ENCODE results near the gene RUNDC3A. TPM values are rescaled to one million over a fixed set of nuclear protein-coding genes. Genes with fewer than 3 reads are reported as not detected.

The RUNDC3A gene
- total and polyA plus RNA-seq, 2 of the 13 experiments (the other 11 are each of a cell fraction or from before 2014, with no cell fraction given) = 0.25 TPM; not detected in 1

DNA sequence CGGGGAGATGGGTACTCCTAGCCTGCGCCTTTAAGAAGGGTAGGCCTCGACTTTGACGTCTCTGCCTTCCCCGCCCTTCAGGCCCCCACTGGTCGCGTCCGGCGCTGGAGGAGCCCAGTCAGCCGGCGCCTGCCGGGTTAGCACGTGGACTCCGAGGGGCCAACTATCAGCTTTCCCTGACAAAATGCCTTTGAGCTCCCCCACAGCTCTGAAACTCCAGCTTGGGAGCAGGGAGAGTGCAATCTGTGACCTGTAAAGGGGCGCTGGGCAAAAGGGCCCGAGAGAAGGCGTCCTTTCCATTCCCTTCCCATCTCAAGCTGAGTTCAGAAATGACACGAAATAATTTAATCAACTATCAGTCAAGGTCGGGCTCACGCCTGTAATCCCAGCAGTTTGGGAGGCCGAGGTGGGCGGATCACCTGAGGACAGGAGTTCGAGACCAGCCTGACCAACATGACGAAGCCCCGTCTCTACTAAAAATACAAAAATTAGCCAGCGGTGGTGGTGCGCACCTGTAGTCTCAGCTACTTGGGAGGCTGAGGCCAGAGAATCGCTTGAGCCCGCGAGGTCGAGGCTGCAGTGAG lies 18.6 kb downstream of the RUNDC3A start (continued):
- TF ChIP-seq, protein P1, sequence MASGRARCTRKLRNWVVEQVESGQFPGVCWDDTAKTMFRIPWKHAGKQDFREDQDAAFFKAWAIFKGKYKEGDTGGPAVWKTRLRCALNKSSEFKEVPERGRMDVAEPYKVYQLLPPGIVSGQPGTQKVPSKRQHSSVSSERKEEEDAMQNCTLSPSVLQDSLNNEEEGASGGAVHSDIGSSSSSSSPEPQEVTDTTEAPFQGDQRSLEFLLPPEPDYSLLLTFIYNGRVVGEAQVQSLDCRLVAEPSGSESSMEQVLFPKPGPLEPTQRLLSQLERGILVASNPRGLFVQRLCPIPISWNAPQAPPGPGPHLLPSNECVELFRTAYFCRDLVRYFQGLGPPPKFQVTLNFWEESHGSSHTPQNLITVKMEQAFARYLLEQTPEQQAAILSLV (CRISPR knock-in tag; IDR thresholded peaks at IDR 0.05; ENCODE audit: borderline replicate concordance) = no peak
- TF ChIP-seq, protein P2, sequence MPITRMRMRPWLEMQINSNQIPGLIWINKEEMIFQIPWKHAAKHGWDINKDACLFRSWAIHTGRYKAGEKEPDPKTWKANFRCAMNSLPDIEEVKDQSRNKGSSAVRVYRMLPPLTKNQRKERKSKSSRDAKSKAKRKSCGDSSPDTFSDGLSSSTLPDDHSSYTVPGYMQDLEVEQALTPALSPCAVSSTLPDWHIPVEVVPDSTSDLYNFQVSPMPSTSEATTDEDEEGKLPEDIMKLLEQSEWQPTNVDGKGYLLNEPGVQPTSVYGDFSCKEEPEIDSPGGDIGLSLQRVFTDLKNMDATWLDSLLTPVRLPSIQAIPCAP (CRISPR knock-in tag; IDR thresholded peaks at IDR 0.05; ENCODE audit: low read depth) = no peak
- no peak for TF ChIP-seq NFIC (IDR thresholded peaks at IDR 0.05; ENCODE audit: low read length)
- TF ChIP-seq, protein P3, sequence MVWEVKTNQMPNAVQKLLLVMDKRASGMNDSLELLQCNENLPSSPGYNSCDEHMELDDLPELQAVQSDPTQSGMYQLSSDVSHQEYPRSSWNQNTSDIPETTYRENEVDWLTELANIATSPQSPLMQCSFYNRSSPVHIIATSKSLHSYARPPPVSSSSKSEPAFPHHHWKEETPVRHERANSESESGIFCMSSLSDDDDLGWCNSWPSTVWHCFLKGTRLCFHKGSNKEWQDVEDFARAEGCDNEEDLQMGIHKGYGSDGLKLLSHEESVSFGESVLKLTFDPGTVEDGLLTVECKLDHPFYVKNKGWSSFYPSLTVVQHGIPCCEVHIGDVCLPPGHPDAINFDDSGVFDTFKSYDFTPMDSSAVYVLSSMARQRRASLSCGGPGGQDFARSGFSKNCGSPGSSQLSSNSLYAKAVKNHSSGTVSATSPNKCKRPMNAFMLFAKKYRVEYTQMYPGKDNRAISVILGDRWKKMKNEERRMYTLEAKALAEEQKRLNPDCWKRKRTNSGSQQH (CRISPR knock-in tag; IDR thresholded peaks at IDR 0.05; ENCODE audit: low read depth) = peak; percentile 37; the same call in 1 of the 2 replicates
- no peak for TF ChIP-seq CCAR2 (optimal IDR thresholded peaks at IDR 0.05; ENCODE audit: low read depth, low read length)
- TF ChIP-seq RBM39 (IDR thresholded peaks at IDR 0.05; ENCODE audit: low read depth, low read length, poor library complexity, severe bottlenecking) = no peak
- TF ChIP-seq, protein P4, sequence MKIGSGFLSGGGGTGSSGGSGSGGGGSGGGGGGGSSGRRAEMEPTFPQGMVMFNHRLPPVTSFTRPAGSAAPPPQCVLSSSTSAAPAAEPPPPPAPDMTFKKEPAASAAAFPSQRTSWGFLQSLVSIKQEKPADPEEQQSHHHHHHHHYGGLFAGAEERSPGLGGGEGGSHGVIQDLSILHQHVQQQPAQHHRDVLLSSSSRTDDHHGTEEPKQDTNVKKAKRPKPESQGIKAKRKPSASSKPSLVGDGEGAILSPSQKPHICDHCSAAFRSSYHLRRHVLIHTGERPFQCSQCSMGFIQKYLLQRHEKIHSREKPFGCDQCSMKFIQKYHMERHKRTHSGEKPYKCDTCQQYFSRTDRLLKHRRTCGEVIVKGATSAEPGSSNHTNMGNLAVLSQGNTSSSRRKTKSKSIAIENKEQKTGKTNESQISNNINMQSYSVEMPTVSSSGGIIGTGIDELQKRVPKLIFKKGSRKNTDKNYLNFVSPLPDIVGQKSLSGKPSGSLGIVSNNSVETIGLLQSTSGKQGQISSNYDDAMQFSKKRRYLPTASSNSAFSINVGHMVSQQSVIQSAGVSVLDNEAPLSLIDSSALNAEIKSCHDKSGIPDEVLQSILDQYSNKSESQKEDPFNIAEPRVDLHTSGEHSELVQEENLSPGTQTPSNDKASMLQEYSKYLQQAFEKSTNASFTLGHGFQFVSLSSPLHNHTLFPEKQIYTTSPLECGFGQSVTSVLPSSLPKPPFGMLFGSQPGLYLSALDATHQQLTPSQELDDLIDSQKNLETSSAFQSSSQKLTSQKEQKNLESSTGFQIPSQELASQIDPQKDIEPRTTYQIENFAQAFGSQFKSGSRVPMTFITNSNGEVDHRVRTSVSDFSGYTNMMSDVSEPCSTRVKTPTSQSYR (CRISPR knock-in tag; IDR thresholded peaks at IDR 0.05; ENCODE audit: borderline replicate concordance) = peak; percentile 46; the same call in 1 of the 2 replicates
- no peak for TF ChIP-seq ZNF10 (CRISPR knock-in tag; IDR thresholded peaks at IDR 0.05; ENCODE audit: borderline replicate concordance, low read depth)
- TF ChIP-seq CREB1 (IDR thresholded peaks at IDR 0.05) = peak; percentile 67; the same call in 1 of the 2 replicates
- peak; percentile 88 for TF ChIP-seq CREB1 (CRISPR knock-in tag; IDR thresholded peaks at IDR 0.05)
- TF ChIP-seq, protein P5, sequence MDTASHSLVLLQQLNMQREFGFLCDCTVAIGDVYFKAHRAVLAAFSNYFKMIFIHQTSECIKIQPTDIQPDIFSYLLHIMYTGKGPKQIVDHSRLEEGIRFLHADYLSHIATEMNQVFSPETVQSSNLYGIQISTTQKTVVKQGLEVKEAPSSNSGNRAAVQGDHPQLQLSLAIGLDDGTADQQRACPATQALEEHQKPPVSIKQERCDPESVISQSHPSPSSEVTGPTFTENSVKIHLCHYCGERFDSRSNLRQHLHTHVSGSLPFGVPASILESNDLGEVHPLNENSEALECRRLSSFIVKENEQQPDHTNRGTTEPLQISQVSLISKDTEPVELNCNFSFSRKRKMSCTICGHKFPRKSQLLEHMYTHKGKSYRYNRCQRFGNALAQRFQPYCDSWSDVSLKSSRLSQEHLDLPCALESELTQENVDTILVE (CRISPR knock-in tag; IDR thresholded peaks at IDR 0.05) = peak; percentile 35; the same call in 1 of the 2 replicates
- peak; percentile 28 for TF ChIP-seq AGO1 (IDR thresholded peaks at IDR 0.05; ENCODE audit: low read depth, low read length, poor library complexity, severe bottlenecking)
- TF ChIP-seq, protein P6, sequence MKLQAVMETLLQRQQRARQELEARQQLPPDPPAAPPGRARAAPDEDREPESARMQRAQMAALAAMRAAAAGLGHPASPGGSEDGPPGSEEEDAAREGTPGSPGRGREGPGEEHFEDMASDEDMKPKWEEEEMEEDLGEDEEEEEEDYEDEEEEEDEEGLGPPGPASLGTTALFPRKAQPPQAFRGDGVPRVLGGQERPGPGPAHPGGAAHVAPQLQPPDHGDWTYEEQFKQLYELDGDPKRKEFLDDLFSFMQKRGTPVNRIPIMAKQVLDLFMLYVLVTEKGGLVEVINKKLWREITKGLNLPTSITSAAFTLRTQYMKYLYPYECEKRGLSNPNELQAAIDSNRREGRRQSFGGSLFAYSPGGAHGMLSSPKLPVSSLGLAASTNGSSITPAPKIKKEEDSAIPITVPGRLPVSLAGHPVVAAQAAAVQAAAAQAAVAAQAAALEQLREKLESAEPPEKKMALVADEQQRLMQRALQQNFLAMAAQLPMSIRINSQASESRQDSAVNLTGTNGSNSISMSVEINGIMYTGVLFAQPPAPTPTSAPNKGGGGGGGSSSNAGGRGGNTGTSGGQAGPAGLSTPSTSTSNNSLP (IDR thresholded peaks at IDR 0.05; ENCODE audit: low read depth, low read length) = no peak
- no peak for TF ChIP-seq HNRNPL (IDR thresholded peaks at IDR 0.05; ENCODE audit: low read depth, low read length)
- TF ChIP-seq, protein P7, sequence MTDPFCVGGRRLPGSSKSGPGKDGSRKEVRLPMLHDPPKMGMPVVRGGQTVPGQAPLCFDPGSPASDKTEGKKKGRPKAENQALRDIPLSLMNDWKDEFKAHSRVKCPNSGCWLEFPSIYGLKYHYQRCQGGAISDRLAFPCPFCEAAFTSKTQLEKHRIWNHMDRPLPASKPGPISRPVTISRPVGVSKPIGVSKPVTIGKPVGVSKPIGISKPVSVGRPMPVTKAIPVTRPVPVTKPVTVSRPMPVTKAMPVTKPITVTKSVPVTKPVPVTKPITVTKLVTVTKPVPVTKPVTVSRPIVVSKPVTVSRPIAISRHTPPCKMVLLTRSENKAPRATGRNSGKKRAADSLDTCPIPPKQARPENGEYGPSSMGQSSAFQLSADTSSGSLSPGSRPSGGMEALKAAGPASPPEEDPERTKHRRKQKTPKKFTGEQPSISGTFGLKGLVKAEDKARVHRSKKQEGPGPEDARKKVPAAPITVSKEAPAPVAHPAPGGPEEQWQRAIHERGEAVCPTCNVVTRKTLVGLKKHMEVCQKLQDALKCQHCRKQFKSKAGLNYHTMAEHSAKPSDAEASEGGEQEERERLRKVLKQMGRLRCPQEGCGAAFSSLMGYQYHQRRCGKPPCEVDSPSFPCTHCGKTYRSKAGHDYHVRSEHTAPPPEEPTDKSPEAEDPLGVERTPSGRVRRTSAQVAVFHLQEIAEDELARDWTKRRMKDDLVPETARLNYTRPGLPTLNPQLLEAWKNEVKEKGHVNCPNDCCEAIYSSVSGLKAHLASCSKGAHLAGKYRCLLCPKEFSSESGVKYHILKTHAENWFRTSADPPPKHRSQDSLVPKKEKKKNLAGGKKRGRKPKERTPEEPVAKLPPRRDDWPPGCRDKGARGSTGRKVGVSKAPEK (CRISPR knock-in tag; IDR thresholded peaks at IDR 0.05; ENCODE audit: borderline replicate concordance) = no peak
- no peak for TF ChIP-seq GTF2F1 (IDR thresholded peaks at IDR 0.05; ENCODE audit: low read length)
